Measurements from ENCODE around the gene FARP2. TPM values are rescaled to one million over a fixed set of nuclear protein-coding genes. Genes with fewer than 3 reads are reported as not detected.

FARP2 gene
- total RNA-seq, 1 donor from 2014 or later: 44.6 TPM

DNA sequence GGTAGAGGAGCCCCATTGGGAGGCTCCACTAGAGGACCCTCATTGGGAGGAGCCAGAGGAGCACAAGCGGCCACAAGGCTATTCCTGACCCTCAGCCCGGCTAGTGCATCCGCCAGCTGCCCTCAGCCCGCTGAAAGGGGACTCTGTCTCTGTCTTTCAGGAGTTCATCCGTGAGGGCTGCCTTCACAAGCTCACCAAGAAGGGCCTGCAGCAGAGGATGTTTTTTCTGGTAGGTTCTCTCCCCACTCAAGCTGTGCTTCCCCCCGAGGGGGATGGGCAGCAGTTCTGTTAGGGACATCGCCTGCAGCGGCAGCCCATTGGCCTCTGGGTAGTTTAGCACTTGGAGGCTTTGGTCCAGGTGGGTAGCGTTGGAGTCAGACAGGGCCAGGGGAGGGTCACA lies 127.2 kb downstream of the FARP2 start:
- DNase-seq (ENCODE audit: low spot score): no peak

GRCh38 chr2:241485172-241485911 lies 129.3 kb downstream of the FARP2 start:
- DNase-seq (ENCODE audit: low spot score): no peak

GRCh38 chr2:241489088-241489487 lies 133.0 kb downstream of the FARP2 start:
- no peak for DNase-seq (ENCODE audit: low spot score)

- DNase-seq (ENCODE audit: low spot score): no peak
These were observed 133.9 kb downstream of the FARP2 start for GRCh38 chr2:241489733-241490680.

GRCh38 chr2:241490825-241491506 lies 134.9 kb downstream of the FARP2 start:
- DNase-seq (ENCODE audit: low spot score): no peak

DNA sequence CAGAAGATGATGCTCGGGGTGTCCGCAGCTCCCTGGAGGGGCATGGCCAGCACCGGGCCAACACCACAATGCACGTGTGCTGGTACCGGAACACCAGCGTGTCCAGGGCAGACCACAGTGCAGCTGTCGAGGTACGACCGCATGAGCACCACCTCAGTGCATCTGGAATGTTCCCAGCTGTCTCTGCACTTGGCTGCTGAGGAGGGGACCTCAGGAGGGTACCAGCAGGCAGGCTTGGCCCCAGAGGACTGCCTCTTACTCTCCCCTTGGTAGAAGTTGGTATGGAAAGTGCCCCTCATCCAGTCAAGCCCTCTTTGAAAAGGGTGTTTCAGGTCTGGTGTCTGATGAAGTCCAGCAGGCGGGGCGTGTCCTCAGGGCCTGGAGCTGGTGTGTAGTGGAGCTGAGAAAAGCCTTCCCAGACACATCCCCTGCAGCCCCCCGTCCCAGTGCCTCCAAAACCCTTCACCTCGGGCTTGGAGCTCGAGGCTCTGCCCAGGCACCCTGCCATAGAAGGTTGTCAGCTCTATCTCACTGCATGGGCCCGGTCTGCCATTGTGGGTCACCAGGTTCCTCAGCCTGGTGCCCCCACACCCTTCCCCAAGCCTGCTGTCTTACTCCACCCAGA lies 135.6 kb downstream of the FARP2 start:
- DNase-seq (ENCODE audit: low spot score): no peak

DNA sequence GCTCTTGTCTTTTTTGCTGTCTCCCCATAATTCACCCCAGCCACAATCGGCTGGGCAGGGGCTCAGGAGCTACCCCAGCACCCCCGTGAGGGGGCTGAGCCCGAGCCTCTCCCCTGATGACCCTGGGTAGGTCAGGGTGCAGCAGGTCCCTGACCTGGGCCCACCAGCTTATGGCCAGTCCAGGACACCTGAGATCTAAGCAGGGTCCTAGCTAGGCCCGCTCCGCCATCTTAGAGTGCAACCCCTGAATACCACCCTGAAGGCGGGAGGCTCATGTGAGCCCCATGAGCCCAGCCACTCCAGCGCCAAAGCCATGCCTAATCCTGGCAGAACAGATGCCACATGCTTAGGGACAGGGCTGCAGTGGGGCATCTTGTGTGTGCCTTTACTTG lies 136.1 kb downstream of the FARP2 start:
- DNase-seq (ENCODE audit: low spot score): no peak

GRCh38 chr2:241493092-241493491 lies 137.0 kb downstream of the FARP2 start:
- no peak for DNase-seq (ENCODE audit: low spot score)

GRCh38 chr2:241494311-241494908 lies 138.3 kb downstream of the FARP2 start:
- no peak for DNase-seq (ENCODE audit: low spot score)

DNA sequence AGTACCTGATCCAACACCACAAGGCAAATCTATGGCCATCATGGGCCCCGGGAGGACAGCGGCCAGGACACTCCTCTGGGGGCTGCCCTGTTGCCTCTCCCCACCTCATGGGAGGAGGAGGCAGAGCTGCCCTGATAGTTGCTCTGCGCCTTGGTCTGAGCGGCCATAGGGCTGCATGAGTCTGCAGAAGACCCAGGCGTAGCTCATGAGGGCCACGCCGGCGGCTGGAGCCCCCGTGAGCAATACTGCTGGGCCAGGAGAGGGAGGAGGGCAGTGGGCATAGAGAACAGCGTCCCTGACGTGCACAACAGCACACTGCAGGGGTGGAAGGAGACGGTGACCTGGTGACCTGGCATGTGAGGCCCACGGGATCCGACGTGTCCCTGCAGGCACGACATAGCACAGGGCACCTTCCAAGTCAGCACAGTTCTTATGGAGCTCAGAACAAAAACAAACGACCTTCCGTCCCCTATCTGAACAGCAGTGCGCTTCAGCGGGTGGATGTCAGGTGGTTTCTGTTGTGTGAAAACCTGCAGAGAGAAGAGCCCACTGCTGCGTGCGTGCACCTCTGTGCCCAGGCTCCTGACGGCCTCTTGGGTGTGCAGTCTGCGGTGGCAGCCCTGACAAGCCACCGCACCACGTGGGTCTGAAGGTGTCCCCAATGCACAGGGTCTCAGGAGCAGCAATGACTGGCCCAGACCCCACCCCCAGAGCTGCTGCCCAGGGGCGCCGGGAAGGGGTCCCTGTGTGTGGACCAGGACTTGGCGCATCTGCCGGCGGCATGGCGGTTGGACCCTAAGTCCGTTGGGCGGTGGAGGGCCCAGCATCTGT lies 139.3 kb downstream of the FARP2 start:
- DNase-seq (ENCODE audit: low spot score): no peak

GRCh38 chr2:241496003-241496707 lies 140.1 kb downstream of the FARP2 start:
- DNase-seq (ENCODE audit: low spot score): no peak

- DNase-seq (ENCODE audit: low spot score): no peak
These were observed 141.1 kb downstream of the FARP2 start for GRCh38 chr2:241496904-241497877.

DNA sequence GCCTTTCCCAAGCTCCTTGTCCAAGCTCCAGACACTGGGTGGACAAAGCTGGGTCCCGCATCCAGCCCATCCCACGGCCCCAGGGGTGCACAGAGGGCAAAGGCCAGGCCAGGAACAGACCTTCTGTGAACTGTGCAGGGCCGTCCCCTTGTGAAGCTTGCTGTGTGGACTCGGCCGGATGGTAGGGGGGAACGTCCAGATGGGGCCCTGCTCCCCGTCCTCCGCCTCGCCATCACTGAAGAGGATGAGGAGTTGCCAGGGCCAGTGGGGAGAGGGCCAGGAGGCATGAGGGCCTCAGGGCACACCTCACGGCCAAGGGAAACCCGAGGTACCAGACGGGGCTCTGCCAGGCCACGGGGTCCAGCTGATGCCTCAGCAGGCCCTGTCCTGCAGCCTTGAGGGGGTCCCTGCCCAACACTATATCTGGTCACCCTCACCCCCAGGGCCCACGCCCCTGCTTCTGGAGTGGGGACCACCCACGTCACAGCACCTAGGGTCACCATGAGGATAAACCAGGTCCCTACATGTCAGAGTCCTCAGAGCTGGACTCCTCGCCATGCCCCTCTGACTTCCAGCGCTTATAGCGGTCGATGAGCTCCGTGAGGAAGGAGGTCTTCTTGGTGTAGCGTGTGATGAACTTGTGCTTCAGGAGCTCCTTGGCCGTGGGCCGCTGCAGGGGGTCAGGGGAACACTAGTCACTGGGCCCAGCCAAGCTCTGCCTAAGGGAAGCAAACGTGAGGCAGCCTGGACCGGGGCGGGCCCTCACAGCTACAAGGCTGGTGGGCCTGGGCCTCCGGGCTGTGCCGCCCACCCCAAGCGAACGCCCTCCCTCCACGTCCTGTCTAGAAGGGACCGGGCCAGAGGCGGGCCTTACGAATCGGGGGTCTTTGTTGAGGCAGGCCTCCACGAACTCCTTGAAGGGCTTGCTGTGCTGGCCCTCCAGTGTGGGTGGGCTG lies 142.3 kb downstream of the FARP2 start:
- DNase-seq (ENCODE audit: low spot score): no peak

DNA sequence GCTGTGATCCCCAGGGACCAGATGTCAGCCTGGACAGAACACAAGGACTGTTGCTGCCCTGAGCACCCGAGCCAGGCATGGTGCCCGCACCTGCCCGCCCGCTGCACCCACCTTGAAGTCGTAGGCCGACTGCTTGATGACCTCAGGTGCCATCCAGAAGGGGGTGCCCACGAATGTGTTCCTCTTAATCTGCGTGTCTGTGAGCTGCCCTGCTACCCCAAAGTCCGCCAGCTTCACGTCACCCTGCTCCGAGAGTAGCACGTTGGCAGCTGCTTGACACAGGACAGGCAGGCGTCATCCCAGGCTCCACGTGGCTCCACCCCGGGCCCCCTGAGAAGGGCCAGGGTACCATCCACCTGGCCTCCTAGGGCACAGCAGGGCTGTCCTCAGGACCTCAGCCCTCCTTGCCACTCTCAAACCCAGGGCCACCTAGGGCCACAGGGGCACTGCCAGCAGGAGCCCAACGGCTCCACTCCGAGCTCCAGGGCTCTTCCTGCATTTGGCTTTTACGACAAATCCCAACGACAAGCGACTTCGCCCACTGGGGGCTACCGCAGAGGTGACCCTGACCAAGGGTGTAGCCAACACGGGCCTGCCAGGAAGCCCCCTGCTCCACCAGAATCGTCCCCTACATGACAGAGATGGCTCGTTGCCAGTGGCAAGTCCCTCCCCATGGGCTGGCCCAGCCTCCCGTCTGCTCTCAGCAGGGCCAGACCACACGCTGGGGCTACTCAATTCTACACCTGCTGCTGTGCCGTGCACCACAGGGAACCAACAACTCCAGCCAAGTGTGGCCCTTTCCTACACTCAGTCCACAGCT lies 143.3 kb downstream of the FARP2 start:
- no peak for DNase-seq (ENCODE audit: low spot score)

- DNase-seq (ENCODE audit: low spot score): no peak
These were observed 143.9 kb downstream of the FARP2 start for GRCh38 chr2:241500016-241500415.

DNA sequence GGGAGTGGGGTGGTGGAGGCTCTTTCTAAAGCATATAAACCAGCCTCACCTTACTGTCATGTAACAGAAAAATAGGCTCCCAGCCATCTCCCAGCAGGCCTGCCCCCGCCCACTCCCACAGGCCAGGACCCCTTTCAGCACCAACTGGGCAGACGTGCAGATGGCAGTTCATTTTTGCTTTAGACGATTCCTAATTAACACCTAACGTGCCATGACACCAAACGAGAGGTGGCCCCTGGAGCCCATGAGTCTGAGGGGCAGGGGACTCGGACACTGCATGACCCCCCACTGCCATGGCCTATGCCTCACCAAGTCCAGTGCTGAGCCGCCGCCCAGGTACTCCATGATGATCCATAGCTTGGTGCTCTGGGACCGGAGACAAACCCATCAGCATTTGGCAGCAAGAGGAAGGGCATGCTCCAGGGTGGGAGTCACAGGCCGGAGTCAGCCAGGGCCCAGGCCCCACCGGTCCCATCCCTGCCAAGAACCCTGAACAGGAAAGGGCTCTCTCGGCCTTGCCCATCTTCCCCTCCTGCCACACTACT lies 144.4 kb downstream of the FARP2 start:
- no peak for DNase-seq (ENCODE audit: low spot score)
